ENCODE data around the gene CR1L.

CR1L gene

GRCh38 chr1:207703712-207704111, 58.8 kb downstream of the CR1L start:
- no peak for TF ChIP-seq REST (IDR thresholded peaks at IDR 0.05; ENCODE audit: insufficient read depth in 1 of 2, low read depth in 2 of 2, low read length in 2 of 2)
- no peak for TF ChIP-seq FOXP2 (optimal IDR thresholded peaks at IDR 0.05; ENCODE audit: borderline replicate concordance, extremely low read depth, extremely low read length, insufficient read depth)
- TF ChIP-seq SIN3A (IDR thresholded peaks at IDR 0.05; ENCODE audit: borderline replicate concordance, insufficient read depth, low read length): no peak
- no peak for TF ChIP-seq POLR2AphosphoS5 (IDR thresholded peaks at IDR 0.05; ENCODE audit: low read depth, low read length)
- no peak for TF ChIP-seq TAF1 (IDR thresholded peaks at IDR 0.05; ENCODE audit: borderline replicate concordance, insufficient read depth, low read length)

DNA sequence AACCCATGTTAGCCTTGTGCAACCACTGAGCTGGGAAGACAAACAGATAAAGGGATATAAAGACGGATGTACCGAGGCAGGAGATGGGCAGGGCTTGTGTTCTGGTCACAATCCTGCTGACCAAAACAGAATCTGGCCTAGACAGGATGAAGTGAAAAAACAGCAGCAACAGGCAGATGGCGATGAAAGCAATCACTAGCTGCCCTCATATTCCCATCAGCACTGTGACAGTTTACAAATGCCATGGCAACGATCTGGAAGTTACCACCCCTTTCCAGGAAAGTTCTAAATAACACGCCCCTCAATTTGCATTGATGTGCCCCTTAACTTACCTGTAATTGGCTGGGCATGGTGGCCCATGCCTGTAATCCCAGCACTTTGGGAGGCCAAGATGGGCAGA, 66.4 kb downstream of the CR1L start:
- TF ChIP-seq TAF1 (IDR thresholded peaks at IDR 0.05; ENCODE audit: borderline replicate concordance, insufficient read depth, low read length): no peak
- no peak for TF ChIP-seq POLR2AphosphoS5 (IDR thresholded peaks at IDR 0.05; ENCODE audit: low read depth, low read length)
- TF ChIP-seq SIN3A (IDR thresholded peaks at IDR 0.05; ENCODE audit: borderline replicate concordance, insufficient read depth, low read length): no peak
- TF ChIP-seq REST (IDR thresholded peaks at IDR 0.05; ENCODE audit: insufficient read depth in 1 of 2, low read depth in 2 of 2, low read length in 2 of 2): no peak
- TF ChIP-seq FOXP2 (optimal IDR thresholded peaks at IDR 0.05; ENCODE audit: borderline replicate concordance, extremely low read depth, extremely low read length, insufficient read depth): no peak

DNA sequence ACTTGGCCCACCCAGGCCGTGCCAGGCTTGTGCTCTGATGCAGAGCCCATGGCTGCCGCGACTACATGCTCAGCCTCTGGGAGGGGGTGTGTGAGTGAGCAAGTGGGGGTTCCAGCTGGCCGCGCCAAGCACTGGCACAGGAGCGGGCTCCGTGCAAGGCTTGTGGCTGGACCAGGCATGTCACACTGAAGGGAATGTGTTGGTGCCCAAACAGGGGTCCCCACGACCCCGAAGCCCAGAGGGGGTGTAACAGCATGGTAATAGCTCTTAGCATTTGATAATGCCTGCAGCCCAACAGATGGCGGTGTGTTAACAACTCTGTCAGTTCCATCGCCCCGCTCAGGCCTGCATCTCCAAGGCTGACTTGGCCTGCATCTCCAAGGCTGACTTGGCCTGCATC, 68.6 kb downstream of the CR1L start:
- TF ChIP-seq POLR2AphosphoS5 (IDR thresholded peaks at IDR 0.05; ENCODE audit: low read depth, low read length) (no peak), FOXP2 (optimal IDR thresholded peaks at IDR 0.05; ENCODE audit: borderline replicate concordance, extremely low read depth, extremely low read length, insufficient read depth) (no peak), TAF1 (IDR thresholded peaks at IDR 0.05; ENCODE audit: borderline replicate concordance, insufficient read depth, low read length) (no peak), SIN3A (IDR thresholded peaks at IDR 0.05; ENCODE audit: borderline replicate concordance, insufficient read depth, low read length) (no peak), REST (IDR thresholded peaks at IDR 0.05; ENCODE audit: insufficient read depth in 1 of 2, low read depth in 2 of 2, low read length in 2 of 2) (no peak)

DNA sequence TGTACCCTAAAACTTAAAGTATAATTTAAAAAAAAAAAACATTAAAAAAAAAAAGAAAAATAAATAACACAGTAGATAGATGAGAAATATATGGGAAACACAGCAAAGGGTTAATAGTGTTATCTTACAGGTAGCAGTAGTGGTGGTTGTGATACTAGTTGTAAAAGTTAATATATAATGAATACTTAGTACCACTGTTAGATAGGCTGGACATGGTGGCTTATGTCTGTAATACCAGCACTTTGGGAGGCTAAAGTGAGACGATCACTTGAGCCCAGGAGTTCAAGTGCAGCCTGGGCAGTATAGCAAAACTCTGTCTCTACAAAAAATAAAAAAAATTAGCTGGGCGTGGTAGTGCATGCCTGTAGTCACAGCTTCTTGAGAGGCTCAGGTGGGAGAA, 74.3 kb downstream of the CR1L start:
- TF ChIP-seq TAF1 (IDR thresholded peaks at IDR 0.05; ENCODE audit: borderline replicate concordance, insufficient read depth, low read length): no peak
- TF ChIP-seq FOXP2 (optimal IDR thresholded peaks at IDR 0.05; ENCODE audit: borderline replicate concordance, extremely low read depth, extremely low read length, insufficient read depth): no peak
- TF ChIP-seq POLR2AphosphoS5 (IDR thresholded peaks at IDR 0.05; ENCODE audit: low read depth, low read length): no peak
- no peak for TF ChIP-seq REST (IDR thresholded peaks at IDR 0.05; ENCODE audit: insufficient read depth in 1 of 2, low read depth in 2 of 2, low read length in 2 of 2)
- TF ChIP-seq SIN3A (IDR thresholded peaks at IDR 0.05; ENCODE audit: borderline replicate concordance, insufficient read depth, low read length): no peak

GRCh38 chr1:207740207-207740606, 95.3 kb downstream of the CR1L start:
- no peak for TF ChIP-seq POLR2AphosphoS5 (IDR thresholded peaks at IDR 0.05; ENCODE audit: low read depth, low read length)
- TF ChIP-seq REST (IDR thresholded peaks at IDR 0.05; ENCODE audit: insufficient read depth in 1 of 2, low read depth in 2 of 2, low read length in 2 of 2): no peak
- TF ChIP-seq SIN3A (IDR thresholded peaks at IDR 0.05; ENCODE audit: borderline replicate concordance, insufficient read depth, low read length): no peak
- TF ChIP-seq TAF1 (IDR thresholded peaks at IDR 0.05; ENCODE audit: borderline replicate concordance, insufficient read depth, low read length): no peak
- no peak for TF ChIP-seq FOXP2 (optimal IDR thresholded peaks at IDR 0.05; ENCODE audit: borderline replicate concordance, extremely low read depth, extremely low read length, insufficient read depth)
